G401 (cell line): Measurements from ENCODE around the gene OSBPL5. TPM values are rescaled to one million over a fixed set of nuclear protein-coding genes. Genes with fewer than 3 reads are reported as not detected.
A peak's percentile ranks its signal among the peaks of the same experiment; 100 is the strongest.

ENCODE experiments used
- DNase-seq: peaks from one replicate; pipeline ENCODE4 v3.0.0-alpha.2; 2015; ENCODE audit warnings: low spot score
- in situ Hi-C: cut with HindIII; loops from 2 replicates; pipeline ENCODE4 v1.10.0; 2016; ENCODE audit warnings: low sequenced_read_pairs, mixed read lengths
- total RNA-seq: library from RNA; depleted of rRNA; stranded (reverse); fragments of >200 nt; shearing (Covaris generic); gene quantifications from 2 replicates; pipeline ENCODE4 v1.2.3, GENCODE V29; 2014

OSBPL5 gene
- total RNA-seq, 1 experiment from 2014 or later, result 16.2 TPM

DNA sequence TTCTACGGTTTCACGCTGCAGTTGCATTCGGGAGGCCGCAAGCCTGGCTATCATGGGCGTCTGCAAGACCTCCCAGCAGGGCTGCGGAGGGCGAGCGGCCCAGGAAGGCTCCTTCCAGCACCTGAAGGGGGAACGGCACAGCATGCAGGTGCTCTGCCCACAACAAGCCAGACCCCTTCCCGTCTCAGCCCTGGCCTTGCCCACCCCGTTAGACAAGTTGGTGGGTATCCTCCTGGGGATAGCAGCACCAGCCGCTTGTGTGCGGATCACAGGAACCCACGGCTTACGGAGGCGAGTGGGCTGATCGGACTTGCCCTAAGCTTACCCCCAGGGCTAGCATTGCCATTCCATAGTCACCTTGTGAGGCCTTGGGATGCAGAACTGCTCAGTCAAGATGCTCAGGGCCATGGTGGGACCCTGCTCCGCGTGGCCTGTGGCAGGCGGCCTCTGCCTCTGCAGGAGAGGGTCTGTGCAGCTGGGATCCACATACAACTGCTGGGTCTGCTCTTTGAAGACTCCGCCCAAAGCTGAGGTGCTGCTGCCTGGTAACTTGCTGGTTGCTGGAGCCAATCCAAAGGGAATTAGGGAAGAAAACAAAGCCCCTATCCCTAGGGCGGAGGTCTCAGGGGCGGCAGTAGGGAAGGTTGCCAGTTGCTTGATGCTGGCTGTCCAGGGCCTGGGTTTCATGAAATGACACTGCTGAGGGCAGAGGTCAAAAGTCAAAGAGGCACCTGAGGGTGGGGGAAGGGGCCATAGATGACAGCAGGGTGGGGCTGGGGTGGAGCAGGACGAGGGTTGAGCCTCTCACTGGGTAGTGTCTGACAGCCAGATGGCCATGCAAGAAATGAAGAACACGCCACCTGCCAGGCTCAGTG lies 1.4 kb upstream of the OSBPL5 start:
- in situ Hi-C loops, result no loop called here

DNA sequence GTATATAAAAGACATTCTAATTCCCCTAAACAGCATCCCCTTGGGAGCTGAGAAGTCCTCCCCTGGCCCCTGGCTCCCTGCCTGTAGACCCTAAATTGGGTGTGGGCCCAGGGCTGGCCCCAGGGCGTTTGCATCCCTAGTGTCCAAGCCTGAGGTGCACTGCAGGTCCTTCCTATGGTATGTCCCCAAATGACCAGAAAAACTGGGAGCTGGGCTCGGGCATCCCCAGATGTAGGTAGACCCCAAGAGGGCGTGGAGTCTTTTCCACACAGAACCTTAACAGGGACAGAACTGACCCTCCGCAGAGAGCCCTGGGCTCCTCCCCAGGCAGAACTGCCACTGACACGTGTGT lies 782 bp upstream of the OSBPL5 start:
- no peak for DNase-seq
- in situ Hi-C loops, result no loop called here

More for the DNA sequence above, 1.4 kb upstream of the OSBPL5 start:
- no peak for DNase-seq

DNA sequence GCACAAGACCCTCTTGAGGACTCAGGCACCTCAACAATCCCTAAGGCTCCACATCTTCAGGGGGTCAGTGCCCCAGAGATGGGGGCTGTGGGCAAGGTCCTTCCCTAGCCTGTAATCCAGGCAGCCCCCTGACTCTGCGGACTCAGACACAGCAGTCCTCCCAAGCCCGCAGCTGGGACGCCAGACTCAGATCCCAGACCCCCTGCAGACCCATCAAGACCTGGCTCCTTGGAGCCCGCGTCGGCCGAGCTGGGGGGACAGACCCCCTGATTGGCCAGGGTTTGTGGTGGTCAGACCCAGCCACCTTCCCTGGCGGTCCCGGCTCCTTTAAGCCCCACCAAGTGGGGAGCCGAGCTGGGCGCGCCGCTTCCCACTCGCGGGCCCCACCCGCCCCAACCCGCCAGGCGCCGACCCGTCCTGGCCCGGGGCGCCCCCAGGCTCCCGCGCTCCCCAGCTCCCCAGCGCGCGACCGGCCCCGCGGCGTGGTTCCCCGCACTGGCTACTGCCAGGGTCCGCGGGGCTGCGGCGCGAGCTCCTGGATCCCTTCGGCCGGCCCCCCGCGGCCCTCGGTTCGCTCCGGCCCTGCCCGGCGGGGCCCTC lies 458 bp downstream of the OSBPL5 start:
- in situ Hi-C loops, result no loop called here
- no peak for DNase-seq

DNA sequence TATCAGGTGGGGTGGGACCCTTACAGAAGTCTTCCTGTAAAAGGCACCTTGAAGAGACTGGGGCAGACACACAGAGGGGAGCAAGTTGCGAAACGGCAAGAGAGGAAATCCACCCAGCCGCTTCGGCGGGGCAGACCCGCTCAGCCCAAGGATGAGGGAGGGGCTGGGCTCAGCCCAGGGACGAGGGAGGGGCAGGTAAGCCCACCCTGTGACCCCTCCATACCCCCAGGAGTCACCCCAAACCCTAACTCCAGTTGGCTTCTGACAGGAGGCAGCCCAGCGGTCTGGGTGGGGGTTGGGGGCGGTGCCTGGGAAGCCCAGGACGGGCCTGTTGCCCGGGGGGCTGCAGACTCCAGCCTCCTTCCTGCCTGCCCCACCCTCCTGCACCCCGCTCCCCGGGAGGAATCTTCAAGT lies 965 bp downstream of the OSBPL5 start:
- DNase-seq, result no peak
- in situ Hi-C loops, result no loop called here

DNA sequence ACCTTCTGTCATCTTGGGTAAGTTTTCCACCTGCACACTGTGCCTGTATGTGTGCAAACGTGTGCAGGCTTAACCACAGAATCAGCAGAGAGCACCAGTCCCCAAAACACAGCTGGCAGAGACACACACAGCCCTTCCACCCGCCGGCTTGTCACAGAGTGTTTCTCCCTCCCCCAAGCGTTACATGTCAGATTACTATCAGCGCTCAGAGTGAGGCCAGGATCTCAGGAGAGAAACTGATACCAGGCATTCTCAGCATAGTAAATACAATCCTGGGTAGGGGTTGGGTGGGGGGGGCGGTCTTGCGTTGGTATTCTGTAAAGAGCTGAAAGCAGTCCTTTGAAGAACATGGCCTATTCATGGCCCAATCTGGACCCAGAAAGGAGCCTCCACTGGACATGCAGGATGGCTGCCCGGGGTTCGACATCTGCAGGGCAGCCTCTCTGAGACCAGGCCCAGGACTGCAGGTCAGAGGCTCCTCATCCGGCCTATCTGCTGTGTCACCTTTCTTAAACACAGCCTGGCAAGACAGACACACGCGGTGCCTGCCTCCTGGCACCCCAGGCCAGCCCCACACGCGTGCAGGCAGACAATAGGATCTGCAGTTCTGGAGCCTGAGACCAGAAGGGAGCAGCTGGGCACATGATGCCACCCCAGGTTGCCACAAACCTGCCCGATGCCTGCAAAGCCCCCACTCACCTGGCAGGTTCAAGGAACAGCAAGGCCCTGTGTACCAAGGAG lies 1.7 kb downstream of the OSBPL5 start:
- in situ Hi-C loops, result no loop called here
- DNase-seq, result no peak

DNA sequence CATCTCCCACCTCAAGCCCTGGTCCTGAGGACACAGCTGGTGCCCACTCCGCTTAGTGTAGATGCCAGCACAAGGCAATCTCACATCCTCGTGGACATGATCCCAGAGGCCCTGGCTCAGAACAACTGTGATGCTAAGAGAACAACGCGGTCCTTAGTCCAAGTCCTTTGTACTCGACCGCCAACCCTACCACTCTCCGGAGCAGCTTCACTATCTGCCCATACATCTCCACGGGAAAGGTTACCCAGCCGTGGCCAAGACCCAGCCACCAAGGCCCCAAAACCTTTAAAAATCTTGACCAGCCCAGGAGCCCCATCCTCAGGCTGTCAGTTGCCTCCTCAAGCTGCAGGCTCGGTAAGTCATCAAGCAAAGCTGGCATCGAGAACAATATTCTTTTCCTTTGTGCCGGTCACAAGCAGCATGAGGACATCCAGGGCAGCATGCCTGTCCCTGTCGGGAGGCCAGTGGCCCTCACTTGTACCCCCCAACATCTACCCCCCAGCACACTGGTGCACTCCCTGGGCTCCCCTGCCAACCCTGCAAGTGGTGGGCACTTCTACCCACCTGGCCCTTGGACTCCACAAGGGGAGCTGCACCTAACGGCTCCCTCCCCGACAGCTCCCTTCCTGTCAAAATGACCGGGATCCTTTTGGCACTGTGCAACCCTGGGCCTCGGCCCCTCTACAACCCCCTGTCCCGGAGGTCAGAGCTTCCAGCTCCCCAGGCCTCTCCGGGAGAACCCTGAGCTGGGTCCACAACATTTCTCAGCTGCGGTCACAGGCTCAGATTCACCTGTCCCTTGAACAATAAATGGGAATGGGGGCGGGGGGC lies 2.5 kb downstream of the OSBPL5 start:
- in situ Hi-C loops, result no loop called here

DNA sequence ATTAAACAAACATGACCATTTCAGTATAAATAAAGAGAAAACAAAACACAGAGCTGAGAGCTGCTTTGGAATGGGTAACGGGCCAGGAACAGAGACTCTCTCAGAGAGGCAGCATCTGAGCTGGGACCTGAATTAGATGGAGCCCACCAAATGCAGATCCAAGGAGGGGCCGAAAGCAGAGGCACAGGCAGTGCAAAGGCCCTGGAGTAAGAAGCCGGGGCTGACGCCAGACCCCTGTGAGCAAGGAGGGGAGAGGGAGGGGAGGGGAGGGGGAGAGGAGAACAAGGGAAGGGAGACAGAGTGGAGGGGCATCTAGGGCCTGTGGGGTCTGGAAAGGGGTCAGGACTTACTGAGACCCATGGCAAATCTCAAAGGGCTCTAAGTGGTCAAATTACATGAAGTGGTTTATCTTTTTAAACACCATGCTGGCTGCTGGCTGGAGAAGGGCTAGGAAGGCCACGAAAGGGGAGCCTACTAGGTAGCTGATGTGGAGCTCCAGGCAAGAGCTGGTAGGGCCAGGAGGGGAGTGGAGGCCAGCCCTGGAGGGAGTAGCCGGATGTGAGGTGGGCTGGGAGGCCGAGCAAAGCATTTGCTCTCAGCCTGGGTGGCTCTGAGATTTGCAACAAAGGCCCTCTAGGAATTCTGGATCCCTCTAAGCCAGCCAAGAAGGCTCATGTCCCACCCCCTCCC lies 3.2 kb downstream of the OSBPL5 start:
- in situ Hi-C loops, result no loop called here
- DNase-seq, result no peak

More for the DNA sequence above, 2.5 kb downstream of the OSBPL5 start:
- no peak for DNase-seq

DNA sequence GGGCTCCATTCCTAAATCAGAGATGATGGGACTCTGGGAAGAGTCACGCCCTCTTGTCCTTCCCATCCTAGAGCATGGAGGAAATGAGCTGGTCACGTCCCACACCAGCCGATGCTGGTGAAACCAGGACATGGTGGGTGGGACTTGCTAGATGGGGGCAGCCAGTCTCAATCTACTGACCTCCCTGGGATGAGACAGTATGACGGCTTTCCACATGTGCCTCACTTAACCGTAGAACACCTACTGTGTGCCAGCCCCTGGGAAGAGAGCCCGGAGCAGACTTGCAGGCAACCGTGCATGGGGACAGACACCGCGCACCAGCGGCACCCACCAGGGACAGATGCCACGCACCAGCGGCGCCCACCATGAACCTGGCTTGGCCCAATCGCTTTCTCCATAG lies 3.8 kb downstream of the OSBPL5 start:
- in situ Hi-C loops, result no loop called here
- DNase-seq, result no peak

DNA sequence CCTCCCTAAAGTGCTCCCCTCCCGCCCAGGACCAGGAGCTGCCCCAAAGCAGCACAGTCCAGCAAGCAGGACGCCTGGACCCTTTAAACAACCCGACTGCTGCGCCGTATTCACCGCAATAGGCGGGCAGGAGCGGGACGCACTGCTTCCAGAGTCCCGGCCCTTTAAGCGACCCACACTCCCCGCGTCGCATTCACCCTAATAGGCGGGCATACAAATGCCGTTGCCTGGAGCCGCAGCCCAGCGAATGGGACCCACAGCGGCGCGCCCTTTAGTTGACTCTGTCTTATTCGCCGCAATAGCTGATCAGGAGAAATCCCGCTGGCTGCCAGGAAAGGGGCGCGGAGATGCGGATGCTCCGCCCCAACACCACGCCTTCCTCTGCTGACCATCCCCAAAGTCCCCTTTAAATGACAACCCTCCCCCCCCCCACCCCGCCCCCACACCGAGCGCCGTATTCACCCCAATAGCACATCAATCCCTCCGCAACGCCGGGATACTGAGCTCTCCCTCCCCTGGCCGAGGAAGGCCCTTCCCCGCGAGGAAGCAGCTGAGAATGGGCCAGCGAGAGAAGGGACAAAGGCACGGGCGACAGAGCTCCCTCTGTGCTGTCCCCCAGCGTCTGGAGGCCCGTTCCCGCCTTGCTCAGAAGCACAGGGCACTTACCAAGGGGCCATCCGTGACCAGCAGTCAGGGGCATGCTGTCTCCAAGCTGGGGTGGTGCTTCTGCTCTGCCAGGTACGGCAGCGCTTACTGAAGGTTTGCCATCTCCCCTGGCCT lies 4.7 kb downstream of the OSBPL5 start:
- DNase-seq, result peak; percentile 86
- in situ Hi-C loops, result no loop called here

DNA sequence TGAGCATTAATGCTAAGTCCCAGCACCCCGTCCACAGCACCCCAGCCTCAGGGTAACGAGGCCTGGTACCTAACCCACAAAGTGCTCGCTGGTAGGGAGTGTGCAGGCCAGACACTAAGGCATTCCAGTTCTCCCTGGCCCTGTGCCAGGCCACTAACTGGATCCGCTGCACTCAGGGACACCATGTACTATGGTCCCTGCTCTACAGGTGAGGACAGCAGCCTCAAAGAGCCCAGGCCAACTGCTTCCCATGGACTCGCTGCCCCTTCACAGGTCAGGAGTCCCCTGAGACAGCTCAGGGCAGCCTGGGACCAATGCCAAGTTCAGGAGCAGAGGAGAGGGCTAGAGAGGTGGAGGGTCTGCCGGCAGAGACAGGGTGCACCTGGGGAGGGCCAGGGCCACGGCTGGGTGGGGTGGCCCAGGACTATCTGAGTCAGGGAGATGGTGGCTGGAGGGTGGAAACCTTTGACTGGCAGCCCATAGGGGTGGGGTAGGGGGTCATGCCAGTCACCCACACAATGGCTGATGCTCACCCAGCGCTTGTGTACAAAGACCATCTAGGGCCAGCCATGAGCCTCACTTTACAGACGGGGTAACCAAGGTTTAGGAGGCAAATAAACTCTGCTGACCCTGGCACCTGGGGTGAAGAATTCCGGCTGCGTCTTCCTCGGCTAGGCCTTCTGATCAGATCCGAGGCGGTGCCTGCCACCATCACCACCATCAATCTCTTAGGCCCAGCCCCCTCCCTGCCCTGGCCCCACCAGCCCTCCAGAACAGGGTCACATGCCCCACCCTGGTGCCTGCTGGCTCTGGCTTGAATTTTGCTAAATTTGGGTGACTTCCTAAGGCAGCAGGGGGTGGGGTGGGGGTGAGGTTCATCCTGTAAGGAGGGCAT lies 5.6 kb downstream of the OSBPL5 start:
- in situ Hi-C loops, result no loop called here
- no peak for DNase-seq

DNA sequence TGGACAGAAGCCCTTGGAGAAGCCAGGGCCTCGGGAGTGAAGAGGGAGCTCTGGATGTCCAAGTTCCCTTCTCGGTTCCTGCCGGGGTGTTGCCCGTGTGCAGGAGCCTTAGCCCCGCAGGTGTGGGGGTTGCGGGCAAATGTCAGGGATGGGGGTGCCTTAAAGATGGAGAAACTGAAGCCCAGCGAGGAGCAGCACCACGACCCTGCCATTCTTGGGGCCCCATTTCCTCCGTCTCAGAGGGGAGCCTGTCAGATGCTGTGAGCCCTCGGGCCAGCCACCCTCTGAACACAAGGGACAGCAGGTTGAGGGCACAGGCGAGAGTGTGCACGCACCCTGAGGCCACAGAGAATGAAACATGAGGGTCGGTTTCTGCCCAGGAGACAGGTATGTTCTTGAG lies 6.3 kb downstream of the OSBPL5 start:
- DNase-seq, result no peak
- in situ Hi-C loops, result no loop called here

DNA sequence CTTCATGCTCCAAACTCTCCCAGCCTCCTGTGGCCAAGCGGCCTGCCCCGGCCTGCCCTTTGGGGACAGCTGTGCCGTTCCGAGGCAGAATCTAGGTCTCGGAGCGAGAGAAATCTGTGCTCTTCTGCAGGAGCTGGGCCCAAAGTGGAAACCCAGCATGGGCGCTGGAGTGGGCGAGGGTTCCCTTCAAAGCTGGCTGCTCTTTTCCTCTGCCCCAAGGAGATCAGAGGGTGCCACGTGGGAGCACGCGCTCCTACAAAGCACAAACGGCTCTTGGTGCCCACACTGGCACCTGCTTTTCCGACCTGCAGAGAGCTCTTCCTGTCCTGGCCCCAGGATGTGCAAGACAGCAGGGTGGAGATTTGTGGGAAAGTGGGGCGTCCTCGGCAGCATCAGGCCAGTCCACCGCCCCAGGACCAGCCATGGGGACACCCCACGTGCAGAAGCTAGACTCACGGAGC lies 6.9 kb downstream of the OSBPL5 start:
- DNase-seq, result no peak
- in situ Hi-C loops, result no loop called here

DNA sequence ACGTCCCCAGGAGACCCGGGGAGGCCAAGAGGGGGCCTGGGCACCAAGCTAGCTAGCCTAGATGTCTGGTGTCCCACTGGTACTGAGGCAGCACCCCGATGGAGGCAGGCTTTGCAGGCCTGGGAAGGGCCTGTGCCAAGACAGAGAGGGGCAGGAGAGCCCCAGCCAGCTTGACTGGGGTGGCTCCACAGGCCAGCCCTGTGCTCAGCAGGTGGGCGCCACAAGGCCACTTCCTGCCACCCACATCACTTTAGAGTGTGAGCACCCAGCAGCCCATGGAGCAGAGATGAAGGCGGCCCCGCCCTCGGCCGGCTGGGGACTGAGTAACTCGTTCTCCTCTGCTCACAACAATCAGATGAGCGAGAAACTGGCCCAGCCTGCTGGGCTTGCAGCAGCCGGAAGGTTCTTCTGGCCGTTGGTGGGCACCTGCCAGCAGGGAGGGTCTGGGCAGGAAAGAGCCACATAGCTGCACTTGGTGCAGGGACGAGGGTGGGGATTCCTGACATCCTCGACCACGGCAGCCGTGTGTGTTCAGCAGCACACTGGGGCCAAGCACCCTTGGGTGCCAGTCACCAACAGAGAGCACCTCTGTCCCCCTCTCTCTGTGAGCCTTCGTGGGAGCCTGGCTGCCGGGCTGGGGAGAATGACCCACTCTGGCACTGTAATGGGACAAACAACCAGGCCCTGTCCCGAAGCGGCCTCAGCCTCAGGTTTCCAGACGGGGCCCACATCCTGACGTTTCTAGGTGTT lies 7.6 kb downstream of the OSBPL5 start:
- DNase-seq, result no peak

DNA sequence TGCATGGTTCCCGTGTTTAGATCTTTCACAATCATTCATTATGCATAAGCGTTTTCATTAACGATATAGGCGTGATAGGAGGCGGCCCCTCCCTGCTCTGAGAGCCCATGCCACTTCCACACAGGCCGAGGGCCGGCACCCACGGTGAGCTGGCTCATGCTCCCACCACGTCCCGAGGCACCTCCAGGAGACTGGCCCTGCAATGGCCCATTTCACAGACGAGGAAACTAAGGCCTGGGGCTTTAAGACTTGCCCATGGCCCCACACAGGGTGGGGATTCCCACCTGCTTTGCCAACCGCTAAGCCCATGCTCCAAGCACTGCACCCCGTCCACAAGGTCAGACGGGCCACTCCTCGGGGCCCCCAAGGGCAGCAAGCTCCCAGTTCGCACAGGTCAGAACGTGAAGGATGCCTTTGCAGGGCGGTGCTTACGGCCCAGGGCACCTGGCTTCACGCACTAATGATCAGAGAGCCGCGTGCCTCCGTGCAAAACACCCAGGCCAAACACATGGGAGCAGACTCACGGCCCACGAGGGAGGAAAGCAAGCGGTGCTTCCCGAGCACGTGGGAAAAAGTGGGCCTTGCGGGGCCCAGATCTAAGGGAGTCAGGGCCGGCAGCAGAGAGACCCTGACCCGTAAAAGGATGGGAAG lies 8.3 kb downstream of the OSBPL5 start:
- no peak for DNase-seq
- in situ Hi-C loops, result no loop called here

More for the DNA sequence above, 7.6 kb downstream of the OSBPL5 start:
- in situ Hi-C loops, result no loop called here

DNA sequence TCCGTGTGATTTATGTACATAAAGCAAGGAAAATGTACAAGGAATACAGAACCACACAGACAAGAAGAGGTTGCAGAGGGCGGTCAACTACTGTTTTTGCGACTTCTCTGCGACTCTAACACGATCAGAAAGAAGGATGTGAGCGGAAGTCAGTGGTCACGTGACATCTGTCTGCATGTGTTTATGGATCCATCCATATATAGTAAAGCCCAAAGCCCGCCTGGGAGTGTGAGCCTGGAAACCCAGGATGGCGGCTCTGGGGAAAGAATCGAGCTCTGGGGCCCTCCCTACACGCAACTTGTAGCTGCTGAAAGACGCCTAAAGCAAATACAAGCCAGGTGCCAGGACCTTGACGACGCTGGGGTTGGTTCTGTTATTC lies 8.8 kb downstream of the OSBPL5 start:
- in situ Hi-C loops, result no loop called here
- no peak for DNase-seq

DNA sequence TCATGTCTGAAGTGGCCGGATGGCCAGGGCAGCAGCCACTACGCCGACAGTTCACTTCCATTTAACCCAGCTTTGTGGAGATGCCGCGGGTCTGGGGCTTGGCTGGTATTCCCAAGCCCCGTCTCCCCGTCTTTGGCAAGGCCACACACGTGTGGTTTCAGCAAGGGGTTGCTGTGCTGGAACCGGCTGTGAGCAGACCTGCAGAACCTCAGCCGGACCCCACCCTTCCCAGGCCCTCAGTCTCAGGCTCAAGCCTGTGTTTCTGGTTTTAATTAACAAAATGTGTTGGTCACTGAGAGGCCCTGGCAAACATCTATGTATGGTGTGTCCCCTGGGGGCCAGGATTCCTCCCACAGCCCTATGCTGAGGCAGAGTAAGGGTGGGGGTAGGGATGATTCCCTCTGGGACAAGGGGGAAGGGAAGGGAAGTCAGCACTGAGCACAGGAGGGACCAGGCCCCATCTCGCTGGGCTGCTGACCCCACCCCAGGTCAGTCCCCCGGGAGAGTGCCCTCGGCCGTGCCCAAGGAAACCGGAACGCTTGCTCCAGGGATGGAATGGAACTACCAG lies 9.3 kb downstream of the OSBPL5 start:
- DNase-seq, result no peak
- in situ Hi-C loops, result no loop called here
